Glutamatergic neuron (in vitro differentiated cells): ENCODE results near the gene CD84. TPM values are rescaled to one million over a fixed set of nuclear protein-coding genes. Genes with fewer than 3 reads are reported as not detected.
"Not testable (repeated sequence)": the region's sequence is repeated elsewhere in the genome, so short reads cannot be mapped to it uniquely, and the experiment has no call there.

Experiments used
- DNase-seq: peaks from one replicate; pipeline ENCODE4 v3.0.0; 2022
- H3K27ac Mint-ChIP-seq: one replicate; pipeline ENCODE4 v1.8.0; 2020; ENCODE audit warnings: mild to moderate bottlenecking, mixed read lengths, inconsistent platforms; ENCODE audit not compliant: unreplicated experiment
- H3K27me3 Mint-ChIP-seq: one replicate; pipeline ENCODE4 v1.8.0; 2020; ENCODE audit warnings: mild to moderate bottlenecking, moderate library complexity, mixed read lengths, inconsistent platforms; ENCODE audit not compliant: unreplicated experiment
- H3K36me3 Mint-ChIP-seq: one replicate; pipeline ENCODE4 v1.8.0; 2020; ENCODE audit warnings: mild to moderate bottlenecking, mixed read lengths, inconsistent platforms; ENCODE audit not compliant: unreplicated experiment
- H3K4me1 Mint-ChIP-seq: one replicate; pipeline ENCODE4 v1.8.0; 2020; ENCODE audit warnings: mild to moderate bottlenecking, low read depth, mixed read lengths, inconsistent platforms; ENCODE audit not compliant: unreplicated experiment
- H3K4me3 Mint-ChIP-seq: one replicate; pipeline ENCODE4 v1.8.0; 2020; ENCODE audit warnings: mild to moderate bottlenecking, mixed read lengths, inconsistent platforms; ENCODE audit not compliant: unreplicated experiment
- H3K9me3 Mint-ChIP-seq: one replicate; pipeline ENCODE4 v1.8.0; 2020; ENCODE audit warnings: mild to moderate bottlenecking, moderate library complexity, mixed read lengths, inconsistent platforms; ENCODE audit not compliant: unreplicated experiment
- total RNA-seq: library from RNA; stranded (reverse); fragmentation: NEBNext Ultra II Directional; extraction: Animal tissue kit (Norgen Biotek cat#: 25700); gene quantifications from one replicate; pipeline ENCODE4 v1.2.1, GENCODE V29; 2021; ENCODE audit not compliant: unreplicated experiment
- TF ChIP-seq, protein P1 (sequence below): fragments of 200-600 bp; sonication (generic); IDR thresholded peaks from one replicate; pipeline ENCODE4 v1.5.0; 2021; ENCODE audit not compliant: partially characterized antibody, unreplicated experiment

Gene CD84
- total RNA-seq, 1 donor from 2014 or later: not detected

DNA sequence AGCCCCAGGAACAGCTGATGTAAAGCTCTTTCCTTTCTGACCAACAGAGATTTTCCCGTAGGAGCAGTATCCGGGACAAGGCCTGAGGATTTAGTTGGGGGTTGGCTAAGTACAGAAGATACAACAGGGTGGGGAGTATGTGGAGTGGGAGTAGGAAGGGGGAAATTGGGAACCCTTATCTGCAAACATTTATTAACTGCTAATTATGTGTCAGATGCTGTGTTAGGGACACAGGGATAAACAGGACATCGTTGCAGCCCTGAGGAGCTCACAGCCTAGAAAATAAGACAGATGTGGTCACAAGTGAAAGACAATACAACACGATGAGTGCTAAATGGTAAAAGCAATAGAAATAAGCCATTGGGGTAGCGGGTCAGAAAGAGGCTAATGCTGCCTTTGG is 12.0 kb downstream of the CD84 start:
- H3K4me1 Mint-ChIP-seq: no peaks in the 10 kb centered on the region
- no peak overlapping the region for H3K27ac Mint-ChIP-seq
- no peaks in the 10 kb centered on the region for H3K36me3 Mint-ChIP-seq
- DNase-seq: no peak
- H3K27me3 Mint-ChIP-seq: no peaks in the 10 kb centered on the region
- H3K9me3 Mint-ChIP-seq: peaks cover 3% of the 10 kb centered on the region
- TF ChIP-seq, protein P1, sequence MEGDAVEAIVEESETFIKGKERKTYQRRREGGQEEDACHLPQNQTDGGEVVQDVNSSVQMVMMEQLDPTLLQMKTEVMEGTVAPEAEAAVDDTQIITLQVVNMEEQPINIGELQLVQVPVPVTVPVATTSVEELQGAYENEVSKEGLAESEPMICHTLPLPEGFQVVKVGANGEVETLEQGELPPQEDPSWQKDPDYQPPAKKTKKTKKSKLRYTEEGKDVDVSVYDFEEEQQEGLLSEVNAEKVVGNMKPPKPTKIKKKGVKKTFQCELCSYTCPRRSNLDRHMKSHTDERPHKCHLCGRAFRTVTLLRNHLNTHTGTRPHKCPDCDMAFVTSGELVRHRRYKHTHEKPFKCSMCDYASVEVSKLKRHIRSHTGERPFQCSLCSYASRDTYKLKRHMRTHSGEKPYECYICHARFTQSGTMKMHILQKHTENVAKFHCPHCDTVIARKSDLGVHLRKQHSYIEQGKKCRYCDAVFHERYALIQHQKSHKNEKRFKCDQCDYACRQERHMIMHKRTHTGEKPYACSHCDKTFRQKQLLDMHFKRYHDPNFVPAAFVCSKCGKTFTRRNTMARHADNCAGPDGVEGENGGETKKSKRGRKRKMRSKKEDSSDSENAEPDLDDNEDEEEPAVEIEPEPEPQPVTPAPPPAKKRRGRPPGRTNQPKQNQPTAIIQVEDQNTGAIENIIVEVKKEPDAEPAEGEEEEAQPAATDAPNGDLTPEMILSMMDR: no peak
- H3K4me3 Mint-ChIP-seq: no peak overlapping the region

DNA sequence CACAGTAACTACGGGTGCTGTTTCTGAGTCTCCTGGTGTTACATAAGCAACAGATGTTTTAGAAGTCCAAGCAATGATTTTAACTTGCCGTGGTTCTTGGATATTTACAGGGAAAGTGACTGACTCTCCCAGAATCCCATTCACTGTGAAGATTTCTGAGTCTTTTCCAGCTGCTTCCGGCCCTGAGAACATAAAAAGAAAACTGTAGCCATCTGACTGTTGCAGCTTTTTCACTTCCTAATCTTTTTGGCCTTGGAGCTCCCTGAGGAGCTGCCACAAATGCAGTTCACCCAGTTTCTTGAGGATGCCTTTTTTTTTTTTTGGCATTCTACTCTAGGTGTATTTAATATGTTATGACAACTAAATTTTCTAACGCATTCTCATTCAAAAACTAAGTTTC is 13.7 kb downstream of the CD84 start:
- Mint-ChIP-seq H3K4me3 (no peak overlapping the region), H3K36me3 (no peaks in the 10 kb centered on the region), H3K27me3 (no peaks in the 10 kb centered on the region), H3K9me3 (peaks cover 2% of the 10 kb centered on the region), H3K4me1 (no peaks in the 10 kb centered on the region), H3K27ac (no peak overlapping the region)
- no peak for DNase-seq
- TF ChIP-seq, protein P1: no peak

DNA sequence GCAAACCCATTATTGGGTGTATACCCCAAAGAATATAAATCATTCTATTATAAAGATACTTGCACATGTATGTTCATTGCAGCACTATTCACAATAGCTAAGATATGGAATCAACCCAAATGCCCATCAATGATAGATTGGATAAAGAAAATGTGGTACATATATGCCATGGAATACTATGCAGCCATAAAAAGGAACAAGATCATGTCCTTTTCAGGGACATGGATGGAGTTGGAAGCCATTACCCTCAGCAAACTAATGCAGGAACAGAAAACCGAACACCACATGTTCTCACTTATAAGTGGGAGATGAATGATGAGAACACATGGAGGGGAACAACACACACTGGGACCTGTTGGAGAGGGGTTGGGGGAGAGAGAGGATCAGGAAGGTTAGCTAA is 16.1 kb downstream of the CD84 start:
- H3K4me3 Mint-ChIP-seq, H3K27me3 Mint-ChIP-seq, H3K9me3 Mint-ChIP-seq, H3K36me3 Mint-ChIP-seq, H3K27ac Mint-ChIP-seq, DNase-seq, H3K4me1 Mint-ChIP-seq: not testable (repeated sequence)

DNA sequence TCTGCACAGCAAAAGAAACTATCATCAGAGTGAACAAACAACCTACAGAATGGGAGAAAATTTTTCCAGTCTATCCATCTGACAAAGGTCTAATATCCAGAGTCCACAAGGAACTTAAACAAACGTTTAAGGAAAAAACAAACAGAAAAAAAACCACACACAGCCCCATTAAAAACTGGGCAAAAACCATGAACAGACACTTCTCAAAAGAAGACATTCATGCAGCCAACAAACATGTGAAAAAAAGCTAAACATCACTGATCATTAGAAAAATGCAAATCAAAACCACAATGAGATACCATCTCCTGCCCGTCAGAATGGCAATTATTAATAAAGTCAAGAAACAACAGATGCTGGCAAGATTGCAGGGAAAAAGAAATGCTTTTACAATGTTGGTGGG is 16.6 kb downstream of the CD84 start:
- not testable (repeated sequence) for H3K9me3 Mint-ChIP-seq, DNase-seq, H3K4me1 Mint-ChIP-seq, H3K27me3 Mint-ChIP-seq, H3K36me3 Mint-ChIP-seq, H3K27ac Mint-ChIP-seq, H3K4me3 Mint-ChIP-seq

DNA sequence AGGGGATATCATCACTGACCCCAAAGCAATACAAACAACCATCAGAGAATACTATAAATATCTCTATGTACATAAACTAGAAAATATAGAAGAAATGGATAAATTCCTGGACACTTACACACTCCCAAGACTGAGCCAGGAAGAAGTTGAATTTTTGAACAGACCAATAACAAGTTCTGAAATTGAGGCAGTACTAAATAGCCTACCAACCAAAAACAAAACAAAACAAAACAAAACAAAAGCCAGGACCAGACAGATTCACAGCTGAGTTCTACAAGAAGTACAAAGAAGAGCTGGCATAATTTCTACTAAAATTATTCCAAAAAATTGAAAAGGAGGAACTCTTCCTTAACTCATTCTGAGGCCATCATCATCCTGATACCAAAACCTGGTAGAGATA is 18.5 kb downstream of the CD84 start:
- Mint-ChIP-seq H3K36me3 (no peaks in the 10 kb centered on the region), H3K9me3 (peaks cover 4% of the 10 kb centered on the region), H3K27me3 (no peaks in the 10 kb centered on the region), H3K4me1 (no peaks in the 10 kb centered on the region), H3K4me3 (no peak overlapping the region), H3K27ac (no peak overlapping the region)
- no peak for DNase-seq
- TF ChIP-seq, protein P1: no peak

DNA sequence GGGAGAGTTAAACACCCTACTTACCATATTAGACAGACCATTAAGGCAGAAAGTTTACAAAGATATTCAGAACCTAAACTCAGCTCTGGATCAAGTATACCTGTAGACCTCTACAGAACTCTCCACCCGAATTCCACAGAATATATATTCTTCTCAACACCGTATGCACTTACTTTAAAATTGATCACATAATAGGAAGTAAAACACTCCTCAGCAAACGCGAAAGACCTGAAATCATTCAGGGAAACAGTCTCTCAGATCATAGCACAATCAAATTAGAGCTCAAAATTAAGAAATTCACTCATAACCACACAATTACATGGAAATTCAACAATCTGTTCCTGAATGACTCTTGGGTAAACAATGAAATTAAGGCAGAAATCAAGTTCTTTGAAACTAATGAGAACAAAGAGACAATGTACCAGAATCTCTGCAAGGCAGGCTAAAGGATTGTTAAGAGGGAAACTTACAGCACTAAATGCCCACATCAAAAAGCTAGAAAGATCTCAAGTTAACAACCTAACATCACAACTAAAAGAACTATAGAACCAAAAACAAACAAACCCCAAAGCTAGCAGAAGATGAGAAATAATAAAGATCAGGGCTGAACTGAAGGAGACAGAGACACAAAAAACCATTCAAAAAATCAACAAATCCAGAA is 19.1 kb downstream of the CD84 start:
- no peaks in the 10 kb centered on the region for H3K27me3 Mint-ChIP-seq
- TF ChIP-seq, protein P1: no peak
- no peak overlapping the region for H3K27ac Mint-ChIP-seq
- DNase-seq: no peak
- no peak overlapping the region for H3K4me3 Mint-ChIP-seq
- H3K4me1 Mint-ChIP-seq: no peaks in the 10 kb centered on the region
- peaks cover 4% of the 10 kb centered on the region for H3K9me3 Mint-ChIP-seq
- no peaks in the 10 kb centered on the region for H3K36me3 Mint-ChIP-seq

- H3K27ac Mint-ChIP-seq, H3K9me3 Mint-ChIP-seq, DNase-seq, H3K4me3 Mint-ChIP-seq, H3K27me3 Mint-ChIP-seq, H3K36me3 Mint-ChIP-seq, H3K4me1 Mint-ChIP-seq: not testable (repeated sequence)
Observed at GRCh38 chr1:160559437-160559836, 19.9 kb downstream of the CD84 start.
